ENCODE data around the gene CBARP. TPM values are rescaled to one million over a fixed set of nuclear protein-coding genes. Genes with fewer than 3 reads are reported as not detected.

The CBARP gene
- total and polyA plus RNA-seq, 2 of the 13 experiments (the other 11 are each of a cell fraction or from before 2014, with no cell fraction given), result 1.2 to 1.4 TPM

DNA sequence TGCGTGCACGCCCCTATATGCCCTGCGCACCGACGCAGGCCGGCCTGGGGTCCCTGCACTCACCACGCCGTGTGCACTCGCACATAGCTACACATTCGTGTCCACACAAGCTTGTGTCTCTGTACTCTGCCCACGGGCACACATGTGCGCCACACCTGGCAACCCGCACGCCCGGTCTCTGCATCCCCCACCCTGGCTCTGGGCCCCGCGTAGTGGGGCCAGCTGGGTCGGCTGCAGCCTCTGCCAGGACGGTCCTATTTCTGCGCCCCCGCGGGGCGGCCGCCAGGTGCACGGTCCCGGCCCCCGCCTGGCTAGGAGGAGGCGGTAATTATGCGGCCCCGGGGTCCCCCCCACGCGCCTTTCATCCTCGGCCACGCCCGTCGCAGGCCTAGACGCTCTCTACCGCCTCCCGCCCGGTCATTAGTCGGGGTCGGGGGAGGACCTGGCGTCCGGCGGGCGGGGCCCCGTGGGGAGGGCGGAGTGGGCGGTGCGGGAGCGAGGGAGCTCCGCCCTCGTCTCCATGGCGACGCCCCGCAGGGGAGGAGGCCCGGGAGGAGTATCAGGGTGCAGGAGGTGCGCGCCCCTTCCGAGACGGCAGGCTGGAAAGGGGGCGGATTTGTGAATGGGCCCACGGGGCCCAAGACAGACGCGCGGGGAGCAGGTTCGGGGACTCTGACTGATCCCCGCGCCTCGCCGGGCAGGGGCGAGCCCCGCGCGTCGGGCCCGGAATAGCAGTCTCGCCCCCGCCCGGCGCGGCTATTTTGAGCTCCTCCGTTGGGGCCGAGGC lies 28.5 kb upstream of the CBARP start (continued):
- peak; percentile 65; the same call in 1 of the 2 replicates for TF ChIP-seq ZNF646 (CRISPR knock-in tag; IDR thresholded peaks at IDR 0.05)
- 0 out of 4 replicates have a peak, but pooled peaks of 1 of the 2 experiments have one; percentile 25 for TF ChIP-seq EP300 (IDR thresholded peaks at IDR 0.05; ENCODE audit: low read depth in 2 of 2, low read length in 2 of 2)
- TF ChIP-seq EP300 (CRISPR knock-in tag; IDR thresholded peaks at IDR 0.05; ENCODE audit: borderline replicate concordance), result no peak; the same call in 1 of the 2 replicates
- TF ChIP-seq ZBTB38 (CRISPR knock-in tag; IDR thresholded peaks at IDR 0.05), result no peak
- TF ChIP-seq CREM (IDR thresholded peaks at IDR 0.05), result no peak
- TF ChIP-seq CREM (CRISPR knock-in tag; IDR thresholded peaks at IDR 0.05), result no peak
- TF ChIP-seq, protein P1, sequence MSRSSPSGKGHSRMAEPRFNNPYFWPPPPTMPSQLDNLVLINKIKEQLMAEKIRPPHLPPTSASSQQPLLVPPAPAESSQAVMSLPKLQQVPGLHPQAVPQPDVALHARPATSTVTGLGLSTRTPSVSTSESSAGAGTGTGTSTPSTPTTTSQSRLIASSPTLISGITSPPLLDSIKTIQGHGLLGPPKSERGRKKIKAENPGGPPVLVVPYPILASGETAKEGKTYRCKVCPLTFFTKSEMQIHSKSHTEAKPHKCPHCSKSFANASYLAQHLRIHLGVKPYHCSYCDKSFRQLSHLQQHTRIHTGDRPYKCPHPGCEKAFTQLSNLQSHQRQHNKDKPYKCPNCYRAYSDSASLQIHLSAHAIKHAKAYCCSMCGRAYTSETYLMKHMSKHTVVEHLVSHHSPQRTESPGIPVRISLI (CRISPR knock-in tag; IDR thresholded peaks at IDR 0.05; ENCODE audit: borderline replicate concordance), result peak; percentile 36; the same call in 1 of the 2 replicates
- no peak for TF ChIP-seq FOXK2 (IDR thresholded peaks at IDR 0.05)
- TF ChIP-seq YY1 (IDR thresholded peaks at IDR 0.05; ENCODE audit: insufficient read depth, insufficient replicate concordance, low read depth, low read length), result peak; percentile 14
- TF ChIP-seq, protein P2, sequence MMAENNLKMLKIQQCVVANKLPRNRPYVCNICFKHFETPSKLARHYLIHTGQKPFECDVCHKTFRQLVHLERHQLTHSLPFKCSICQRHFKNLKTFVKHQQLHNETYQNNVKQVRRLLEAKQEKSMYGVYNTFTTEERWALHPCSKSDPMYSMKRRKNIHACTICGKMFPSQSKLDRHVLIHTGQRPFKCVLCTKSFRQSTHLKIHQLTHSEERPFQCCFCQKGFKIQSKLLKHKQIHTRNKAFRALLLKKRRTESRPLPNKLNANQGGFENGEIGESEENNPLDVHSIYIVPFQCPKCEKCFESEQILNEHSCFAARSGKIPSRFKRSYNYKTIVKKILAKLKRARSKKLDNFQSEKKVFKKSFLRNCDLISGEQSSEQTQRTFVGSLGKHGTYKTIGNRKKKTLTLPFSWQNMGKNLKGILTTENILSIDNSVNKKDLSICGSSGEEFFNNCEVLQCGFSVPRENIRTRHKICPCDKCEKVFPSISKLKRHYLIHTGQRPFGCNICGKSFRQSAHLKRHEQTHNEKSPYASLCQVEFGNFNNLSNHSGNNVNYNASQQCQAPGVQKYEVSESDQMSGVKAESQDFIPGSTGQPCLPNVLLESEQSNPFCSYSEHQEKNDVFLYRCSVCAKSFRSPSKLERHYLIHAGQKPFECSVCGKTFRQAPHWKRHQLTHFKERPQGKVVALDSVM (CRISPR knock-in tag; IDR thresholded peaks at IDR 0.05), result peak; percentile 64; the same call in 1 of the 2 replicates
- no peak; the same call in 1 of the 2 replicates for TF ChIP-seq ZNF547 (CRISPR knock-in tag; IDR thresholded peaks at IDR 0.05)
- TF ChIP-seq, protein P3, sequence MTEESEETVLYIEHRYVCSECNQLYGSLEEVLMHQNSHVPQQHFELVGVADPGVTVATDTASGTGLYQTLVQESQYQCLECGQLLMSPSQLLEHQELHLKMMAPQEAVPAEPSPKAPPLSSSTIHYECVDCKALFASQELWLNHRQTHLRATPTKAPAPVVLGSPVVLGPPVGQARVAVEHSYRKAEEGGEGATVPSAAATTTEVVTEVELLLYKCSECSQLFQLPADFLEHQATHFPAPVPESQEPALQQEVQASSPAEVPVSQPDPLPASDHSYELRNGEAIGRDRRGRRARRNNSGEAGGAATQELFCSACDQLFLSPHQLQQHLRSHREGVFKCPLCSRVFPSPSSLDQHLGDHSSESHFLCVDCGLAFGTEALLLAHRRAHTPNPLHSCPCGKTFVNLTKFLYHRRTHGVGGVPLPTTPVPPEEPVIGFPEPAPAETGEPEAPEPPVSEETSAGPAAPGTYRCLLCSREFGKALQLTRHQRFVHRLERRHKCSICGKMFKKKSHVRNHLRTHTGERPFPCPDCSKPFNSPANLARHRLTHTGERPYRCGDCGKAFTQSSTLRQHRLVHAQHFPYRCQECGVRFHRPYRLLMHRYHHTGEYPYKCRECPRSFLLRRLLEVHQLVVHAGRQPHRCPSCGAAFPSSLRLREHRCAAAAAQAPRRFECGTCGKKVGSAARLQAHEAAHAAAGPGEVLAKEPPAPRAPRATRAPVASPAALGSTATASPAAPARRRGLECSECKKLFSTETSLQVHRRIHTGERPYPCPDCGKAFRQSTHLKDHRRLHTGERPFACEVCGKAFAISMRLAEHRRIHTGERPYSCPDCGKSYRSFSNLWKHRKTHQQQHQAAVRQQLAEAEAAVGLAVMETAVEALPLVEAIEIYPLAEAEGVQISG (CRISPR knock-in tag; IDR thresholded peaks at IDR 0.05), result peak; percentile 67
- 0 out of 2 replicates have a peak, but pooled peaks have one; percentile 33 for TF ChIP-seq IKZF5 (CRISPR knock-in tag; IDR thresholded peaks at IDR 0.05)
- no peak for TF ChIP-seq LCORL (IDR thresholded peaks at IDR 0.05)
- TF ChIP-seq LCORL (CRISPR knock-in tag; IDR thresholded peaks at IDR 0.05), result peak; percentile 54; the same call in 1 of the 2 replicates
